RWPE2 (cell line): ENCODE results near the gene PTPRK.

Source experiments
- ATAC-seq: fragments of 200-7000 bp; cut with Tn5 transposase; 3 replicates; pipeline ENCODE4 v1.9.1; 2021; ENCODE audit warnings: low read depth
- DNase-seq: peaks from one replicate; pipeline ENCODE4 v3.0.0-alpha.2; 2020; ENCODE audit warnings: low spot score
- H3K27ac ChIP-seq: fragments of 450-650 bp; 2 replicates; pipeline ENCODE4 v1.5.1; 2017; ENCODE audit warnings: mild to moderate bottlenecking; ENCODE audit not compliant: poor library complexity, severe bottlenecking
- H3K27me3 ChIP-seq: fragments of 250-450 bp; sonication (Bioruptor Pico); 2 replicates; pipeline ENCODE4 v1.5.1; 2021; ENCODE audit warnings: mild to moderate bottlenecking, moderate library complexity; ENCODE audit not compliant: insufficient read depth, poor library complexity, severe bottlenecking
- H3K36me3 ChIP-seq: fragments of 250-450 bp; sonication (Bioruptor Pico); 2 replicates; pipeline ENCODE4 v1.5.1; 2020; ENCODE audit warnings: low read depth, mild to moderate bottlenecking, moderate library complexity
- H3K4me1 ChIP-seq: fragments of 250-450 bp; sonication (Bioruptor Pico); 2 replicates; pipeline ENCODE4 v1.5.1; 2021; ENCODE audit warnings: mild to moderate bottlenecking, moderate library complexity; ENCODE audit not compliant: insufficient read depth, poor library complexity, severe bottlenecking
- H3K4me3 ChIP-seq: fragments of 250-450 bp; sonication (Bioruptor Pico); 2 replicates; pipeline ENCODE4 v1.5.1; 2021; ENCODE audit warnings: mild to moderate bottlenecking, moderate library complexity; ENCODE audit not compliant: severe bottlenecking
- H3K9me3 ChIP-seq: fragments of 250-450 bp; sonication (Bioruptor Pico); 2 replicates; pipeline ENCODE4 v1.5.1; 2021; ENCODE audit warnings: mild to moderate bottlenecking, moderate library complexity; ENCODE audit not compliant: severe bottlenecking
- TF ChIP-seq, protein P1 (sequence below): fragments of 450-650 bp; IDR thresholded peaks from one replicate; pipeline ENCODE4 v1.5.1; 2017; ENCODE audit warnings: mild to moderate bottlenecking, moderate library complexity; ENCODE audit not compliant: poor library complexity, severe bottlenecking

Gene PTPRK

GRCh38 chr6:128520436-128521281, at the start of gene PTPRK:
Gene PTPRK (minus strand): TSS chr6:128520599. CDS start chr6:128520358, 241 bp downstream.
- TF ChIP-seq, protein P1, sequence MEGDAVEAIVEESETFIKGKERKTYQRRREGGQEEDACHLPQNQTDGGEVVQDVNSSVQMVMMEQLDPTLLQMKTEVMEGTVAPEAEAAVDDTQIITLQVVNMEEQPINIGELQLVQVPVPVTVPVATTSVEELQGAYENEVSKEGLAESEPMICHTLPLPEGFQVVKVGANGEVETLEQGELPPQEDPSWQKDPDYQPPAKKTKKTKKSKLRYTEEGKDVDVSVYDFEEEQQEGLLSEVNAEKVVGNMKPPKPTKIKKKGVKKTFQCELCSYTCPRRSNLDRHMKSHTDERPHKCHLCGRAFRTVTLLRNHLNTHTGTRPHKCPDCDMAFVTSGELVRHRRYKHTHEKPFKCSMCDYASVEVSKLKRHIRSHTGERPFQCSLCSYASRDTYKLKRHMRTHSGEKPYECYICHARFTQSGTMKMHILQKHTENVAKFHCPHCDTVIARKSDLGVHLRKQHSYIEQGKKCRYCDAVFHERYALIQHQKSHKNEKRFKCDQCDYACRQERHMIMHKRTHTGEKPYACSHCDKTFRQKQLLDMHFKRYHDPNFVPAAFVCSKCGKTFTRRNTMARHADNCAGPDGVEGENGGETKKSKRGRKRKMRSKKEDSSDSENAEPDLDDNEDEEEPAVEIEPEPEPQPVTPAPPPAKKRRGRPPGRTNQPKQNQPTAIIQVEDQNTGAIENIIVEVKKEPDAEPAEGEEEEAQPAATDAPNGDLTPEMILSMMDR = peak; percentile 78
- Histone ChIP-seq H3K36me3 (peaks cover 5% of the 10 kb centered on the region; the same call in 1 of the 2 replicates), H3K27ac (peak within 1 kb of the TSS; percentile 83), H3K9me3 (no peaks in the 10 kb centered on the region), H3K4me1 (peaks cover 35% of the 10 kb centered on the region), H3K4me3 (peak within 1 kb of the TSS; percentile 61), H3K27me3 (no peaks in the 10 kb centered on the region)
- ATAC-seq (peak; percentile 67), DNase-seq (peak; percentile 91)

GRCh38 chr6:128567029-128567428, 46.6 kb upstream of the PTPRK start:
- Histone ChIP-seq H3K27me3 (no peaks in the 10 kb centered on the region), H3K36me3 (no peaks in the 10 kb centered on the region), H3K27ac (peak overlapping the region; percentile 97), H3K4me1 (peaks cover 51% of the 10 kb centered on the region), H3K4me3 (no peak overlapping the region), H3K9me3 (no peaks in the 10 kb centered on the region)
- ATAC-seq (peak; percentile 75), DNase-seq (no peak)
- TF ChIP-seq, protein P1 = no peak

DNA sequence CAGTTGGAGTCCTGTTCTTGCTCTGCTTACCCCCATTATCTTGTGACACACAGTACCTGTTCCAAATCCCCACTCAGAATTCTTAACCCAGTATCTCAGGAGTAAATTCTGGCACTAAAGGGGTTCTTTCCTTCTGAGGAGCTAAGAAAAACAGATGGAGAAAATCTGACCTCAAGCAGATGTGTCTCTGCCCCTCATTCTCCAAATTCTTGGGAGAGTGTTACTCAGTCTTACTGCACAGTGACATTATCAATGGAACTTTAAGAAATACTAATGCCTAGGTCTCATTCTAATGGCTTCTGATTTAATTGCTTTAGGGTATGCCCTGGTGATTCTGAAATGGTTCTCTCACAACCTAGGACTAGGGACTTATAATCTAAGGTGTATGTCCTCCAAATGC, 40.6 kb upstream of the PTPRK start:
- ATAC-seq = no peak
- no peaks in the 10 kb centered on the region for H3K9me3 ChIP-seq

GRCh38 chr6:128558924-128559323, 38.5 kb upstream of the PTPRK start:
- ATAC-seq = no peak
- no peak for DNase-seq
- Histone ChIP-seq H3K27me3 (no peaks in the 10 kb centered on the region), H3K27ac (no peak overlapping the region), H3K9me3 (no peaks in the 10 kb centered on the region), H3K4me3 (no peak overlapping the region), H3K36me3 (no peaks in the 10 kb centered on the region), H3K4me1 (no peaks in the 10 kb centered on the region)
- TF ChIP-seq, protein P1 = no peak

More for the DNA sequence above, 40.6 kb upstream of the PTPRK start:
- H3K27me3 ChIP-seq = no peaks in the 10 kb centered on the region
- no peak overlapping the region for H3K4me3 ChIP-seq
- H3K36me3 ChIP-seq = no peaks in the 10 kb centered on the region
- TF ChIP-seq, protein P1 = no peak
- DNase-seq = no peak
- H3K4me1 ChIP-seq = no peaks in the 10 kb centered on the region
- H3K27ac ChIP-seq = no peak overlapping the region

DNA sequence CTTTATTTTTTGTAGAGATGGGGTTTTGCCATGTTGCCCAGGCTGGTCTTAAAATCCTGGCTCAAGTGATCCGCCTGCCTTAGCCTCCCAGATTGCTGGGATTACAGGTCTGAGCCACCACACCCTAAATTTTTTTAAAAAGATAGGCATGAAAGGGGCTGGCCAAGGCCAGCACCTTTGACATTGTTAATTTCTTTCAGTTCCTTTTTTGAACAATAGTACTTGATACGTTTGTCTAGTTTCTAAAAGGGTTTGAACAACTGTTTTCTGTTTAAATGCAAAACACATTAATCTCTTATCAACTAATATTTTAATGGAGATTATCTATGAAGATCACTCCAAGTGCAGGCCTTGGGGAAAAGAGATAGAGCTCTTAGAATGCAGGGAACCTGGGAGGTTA, 37.6 kb upstream of the PTPRK start:
- ATAC-seq (no peak), DNase-seq (no peak)
- H3K36me3 ChIP-seq = no peaks in the 10 kb centered on the region
- TF ChIP-seq, protein P1 = no peak
- H3K27me3 ChIP-seq = no peaks in the 10 kb centered on the region
- no peaks in the 10 kb centered on the region for H3K9me3 ChIP-seq
- H3K4me1 ChIP-seq = no peaks in the 10 kb centered on the region
- H3K27ac ChIP-seq = no peak overlapping the region
- H3K4me3 ChIP-seq = no peak overlapping the region
